Measurements from ENCODE around the gene KIF14. TPM values are rescaled to one million over a fixed set of nuclear protein-coding genes. Genes with fewer than 3 reads are reported as not detected.

KIF14 gene
- total and polyA plus RNA-seq, 2 of the 13 experiments (the other 11 are each of a cell fraction or from before 2014, with no cell fraction given) = 3.3 to 11.2 TPM

- no peaks in the 10 kb centered on the region for H4K20me1 ChIP-seq (ENCODE audit: insufficient read depth, low read length)
- WGBS (ENCODE audit: low lambda C conversion rate) = 57% methylated on average over 9 of the region's 9 CpGs
- no peaks in the 10 kb centered on the region for H3K36me3 ChIP-seq (replicated peaks in 1 of 2; ENCODE audit: control insufficient read depth in 1 of 2, insufficient read depth in 2 of 2, low read length in 2 of 2)
- ChIA-PET POLR2A (no interaction called here), CTCF (ENCODE audit: low intra/inter-chr PET ratio, low total read pairs) (no interaction called here)
- no peak overlapping the region for H2AFZ ChIP-seq (ENCODE audit: low read length)
- intact Hi-C loops (cut with micrococcal nuclease; ENCODE audit: unreplicated experiment) = no loop called here
- in situ Hi-C loops (cut with HindIII; ENCODE audit: extremely low pct_ligation_motif_present, low pct_unique_long_range_greater_than_20kb) = no loop called here
- no peaks in the 10 kb centered on the region for H3K27me3 ChIP-seq (ENCODE audit: control insufficient read depth in 1 of 2, insufficient read depth in 2 of 2, low read length in 2 of 2)
- no peaks in the 10 kb centered on the region for H3K9me3 ChIP-seq (ENCODE audit: low read length)
- H3K4me3 ChIP-seq (replicated peaks in 1 of 3; ENCODE audit: insufficient read depth in 1 of 3, low read depth in 2 of 3, low read length in 3 of 3) = no peak overlapping the region
- H3K4me2 ChIP-seq (ENCODE audit: low read depth, low read length) = no peak overlapping the region
- ATAC-seq (no peak), DNase-seq (ENCODE audit: low spot score) (no peak), FAIRE-seq (no peak)
- no peaks in the 10 kb centered on the region for H3K79me2 ChIP-seq (ENCODE audit: insufficient read depth, low read length)
- no TSS peak for BruUV-seq (replicated peaks)
- peaks cover 17% of the 10 kb centered on the region for H3K4me1 ChIP-seq (ENCODE audit: insufficient read depth, low read length)
- TF ChIP-seq PHF8 (CRISPR knock-in tag; IDR thresholded peaks at IDR 0.05) = no peak
- TF ChIP-seq ARHGAP35 (CRISPR knock-in tag; IDR thresholded peaks at IDR 0.05; ENCODE audit: borderline replicate concordance) = no peak
- TF ChIP-seq NAIF1 (CRISPR knock-in tag; IDR thresholded peaks at IDR 0.05; ENCODE audit: borderline replicate concordance) = no peak
- TF ChIP-seq KIAA2018 (CRISPR knock-in tag; IDR thresholded peaks at IDR 0.05; ENCODE audit: borderline replicate concordance) = no peak
- TF ChIP-seq, protein P1, sequence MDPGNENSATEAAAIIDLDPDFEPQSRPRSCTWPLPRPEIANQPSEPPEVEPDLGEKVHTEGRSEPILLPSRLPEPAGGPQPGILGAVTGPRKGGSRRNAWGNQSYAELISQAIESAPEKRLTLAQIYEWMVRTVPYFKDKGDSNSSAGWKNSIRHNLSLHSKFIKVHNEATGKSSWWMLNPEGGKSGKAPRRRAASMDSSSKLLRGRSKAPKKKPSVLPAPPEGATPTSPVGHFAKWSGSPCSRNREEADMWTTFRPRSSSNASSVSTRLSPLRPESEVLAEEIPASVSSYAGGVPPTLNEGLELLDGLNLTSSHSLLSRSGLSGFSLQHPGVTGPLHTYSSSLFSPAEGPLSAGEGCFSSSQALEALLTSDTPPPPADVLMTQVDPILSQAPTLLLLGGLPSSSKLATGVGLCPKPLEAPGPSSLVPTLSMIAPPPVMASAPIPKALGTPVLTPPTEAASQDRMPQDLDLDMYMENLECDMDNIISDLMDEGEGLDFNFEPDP (CRISPR knock-in tag; conservative IDR thresholded peaks at IDR 0.05) = no peak
- TF ChIP-seq, protein P2, sequence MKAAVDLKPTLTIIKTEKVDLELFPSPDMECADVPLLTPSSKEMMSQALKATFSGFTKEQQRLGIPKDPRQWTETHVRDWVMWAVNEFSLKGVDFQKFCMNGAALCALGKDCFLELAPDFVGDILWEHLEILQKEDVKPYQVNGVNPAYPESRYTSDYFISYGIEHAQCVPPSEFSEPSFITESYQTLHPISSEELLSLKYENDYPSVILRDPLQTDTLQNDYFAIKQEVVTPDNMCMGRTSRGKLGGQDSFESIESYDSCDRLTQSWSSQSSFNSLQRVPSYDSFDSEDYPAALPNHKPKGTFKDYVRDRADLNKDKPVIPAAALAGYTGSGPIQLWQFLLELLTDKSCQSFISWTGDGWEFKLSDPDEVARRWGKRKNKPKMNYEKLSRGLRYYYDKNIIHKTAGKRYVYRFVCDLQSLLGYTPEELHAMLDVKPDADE (CRISPR knock-in tag; IDR thresholded peaks at IDR 0.05) = no peak
- TF ChIP-seq ZFP36L2 (CRISPR knock-in tag; IDR thresholded peaks at IDR 0.05) = no peak
- no peak for TF ChIP-seq CSRNP1 (CRISPR knock-in tag; IDR thresholded peaks at IDR 0.05)
- no peak overlapping the region for H3K9ac ChIP-seq (ENCODE audit: insufficient read depth, low read depth, low read length)
- no peak overlapping the region for H3K27ac ChIP-seq (ENCODE audit: extremely low read length, insufficient read depth, low read length)
Measured at GRCh38 chr1:200629876-200630514, 9.4 kb upstream of the KIF14 start.
